Vagina (tissue), 2 donors: Measurements from ENCODE around the gene FA2H. TPM values are rescaled to one million over a fixed set of nuclear protein-coding genes. Genes with fewer than 3 reads are reported as not detected.

Experiments used
- DNase-seq, 2 donors: peaks; one replicate each; pipeline ENCODE4 v3.0.0-alpha.2; 2017; ENCODE audit errors: extremely low spot score in 2 of 2
- H3K27ac ChIP-seq: fragments of 200-600 bp; sonication (generic); one replicate; pipeline ENCODE4 v1.5.1; 2019
- H3K27me3 ChIP-seq: fragments of 200-600 bp; sonication (generic); one replicate; pipeline ENCODE4 v1.5.1; 2019
- H3K36me3 ChIP-seq, 2 donors: fragments of 200-600 bp; sonication (generic); one replicate each; pipeline ENCODE4 v1.5.1; 2017 to 2019
- H3K4me1 ChIP-seq: fragments of 200-600 bp; sonication (generic); one replicate; pipeline ENCODE4 v1.5.1; 2019
- H3K4me3 ChIP-seq, 2 donors: fragments of 200-600 bp; sonication (generic); 1 replicate in 1 of 2; 2 replicates in 1 of 2; pipeline ENCODE4 v1.5.1; 2016 to 2019
- H3K9me3 ChIP-seq: fragments of 200-600 bp; sonication (generic); one replicate; pipeline ENCODE4 v1.5.1; 2019
- CTCF ChIP-seq, 3 experiments: fragments of 450-650 bp in 2 of 3; fragments of 200-600 bp in 1 of 3; sonication (generic) in 1 of 3; IDR thresholded peaks; one replicate each; pipeline ENCODE4 v1.5.1; 2017 to 2019; ENCODE audit warnings: antibody characterized with exemption in 3 of 3, mild to moderate bottlenecking in 2 of 3, moderate library complexity in 2 of 3
- POLR2A ChIP-seq, 2 donors: fragments of 450-650 bp; IDR thresholded peaks; one replicate each; pipeline ENCODE4 v1.6.1; 2017; ENCODE audit warnings: antibody characterized with exemption in 2 of 2, mild to moderate bottlenecking in 2 of 2, moderate library complexity in 2 of 2
- POLR2AphosphoS5 ChIP-seq, 2 donors: sonication (generic); formaldehyde crosslinking; IDR thresholded peaks; one replicate each; pipeline ENCODE4 v1.9.0; 2017; ENCODE audit warnings: antibody characterized with exemption in 2 of 2, mild to moderate bottlenecking in 2 of 2, low read depth in 1 of 2; ENCODE audit not compliant: insufficient read depth in 1 of 2
- intact Hi-C: fragments of 100-400 bp; cut with DNase I; formaldehyde crosslinking; loops from one replicate; pipeline ENCODE4 v1.15.1; 2023
- total RNA-seq: library from RNA; depleted of rRNA; stranded (reverse); fragments of >200 nt; gene quantifications from one replicate; pipeline ENCODE4 v1.2.3, GENCODE V29; 2016

Gene FA2H
- total RNA-seq, 1 donor from 2014 or later: not detected

GRCh38 chr16:74745109-74745615 lies 29.5 kb downstream of the FA2H start:
- H3K9me3 ChIP-seq: no peaks in the 10 kb centered on the region
- TF ChIP-seq POLR2A (IDR thresholded peaks at IDR 0.05) (no peak), CTCF (IDR thresholded peaks at IDR 0.05) (no peak), POLR2AphosphoS5 (IDR thresholded peaks at IDR 0.05; ENCODE audit: insufficient read depth in 1 of 2, low read depth in 1 of 2) (no peak)
- H3K36me3 ChIP-seq: no peaks in the 10 kb centered on the region
- peaks cover 14% of the 10 kb centered on the region for H3K4me1 ChIP-seq
- intact Hi-C loops: no loop called here
- H3K4me3 ChIP-seq: no peak overlapping the region
- DNase-seq: no peak
- no peaks in the 10 kb centered on the region for H3K27me3 ChIP-seq
- no peak overlapping the region for H3K27ac ChIP-seq

GRCh38 chr16:74744566-74744965 lies 30.1 kb downstream of the FA2H start:
- DNase-seq: no peak
- TF ChIP-seq POLR2AphosphoS5 (IDR thresholded peaks at IDR 0.05; ENCODE audit: insufficient read depth in 1 of 2, low read depth in 1 of 2) (no peak), CTCF (IDR thresholded peaks at IDR 0.05) (no peak), POLR2A (IDR thresholded peaks at IDR 0.05) (no peak)
- Histone ChIP-seq H3K27ac (no peak overlapping the region), H3K9me3 (no peaks in the 10 kb centered on the region), H3K4me1 (peaks cover 14% of the 10 kb centered on the region), H3K36me3 (no peaks in the 10 kb centered on the region), H3K4me3 (no peak overlapping the region), H3K27me3 (no peaks in the 10 kb centered on the region)
- intact Hi-C loops: no loop called here

GRCh38 chr16:74743668-74744299 lies 30.8 kb downstream of the FA2H start:
- DNase-seq: no peak
- TF ChIP-seq POLR2AphosphoS5 (IDR thresholded peaks at IDR 0.05; ENCODE audit: insufficient read depth in 1 of 2, low read depth in 1 of 2): peak in 1 of 2 donors; percentile 31
- no peak for TF ChIP-seq POLR2A (IDR thresholded peaks at IDR 0.05)
- peaks cover 14% of the 10 kb centered on the region for H3K4me1 ChIP-seq
- no peaks in the 10 kb centered on the region for H3K27me3 ChIP-seq
- intact Hi-C loops: no loop called here
- peak overlapping the region; percentile 58 for H3K27ac ChIP-seq
- no peaks in the 10 kb centered on the region for H3K36me3 ChIP-seq
- H3K4me3 ChIP-seq: no peak overlapping the region
- no peaks in the 10 kb centered on the region for H3K9me3 ChIP-seq

- TF ChIP-seq POLR2A (IDR thresholded peaks at IDR 0.05): no peak
- TF ChIP-seq CTCF (IDR thresholded peaks at IDR 0.05): no peak
- TF ChIP-seq POLR2AphosphoS5 (IDR thresholded peaks at IDR 0.05; ENCODE audit: insufficient read depth in 1 of 2, low read depth in 1 of 2): no peak
- intact Hi-C loops: no loop called here
- H3K4me3 ChIP-seq: no peak overlapping the region
- H3K27me3 ChIP-seq: no peaks in the 10 kb centered on the region
- H3K4me1 ChIP-seq: peaks cover 14% of the 10 kb centered on the region
- no peak for DNase-seq
- H3K27ac ChIP-seq: peak overlapping the region; percentile 58
- no peaks in the 10 kb centered on the region for H3K36me3 ChIP-seq
- H3K9me3 ChIP-seq: no peaks in the 10 kb centered on the region
These were observed 31.5 kb downstream of the FA2H start for GRCh38 chr16:74743045-74743667.

- Histone ChIP-seq H3K4me1 (peaks cover 14% of the 10 kb centered on the region), H3K27ac (no peak overlapping the region), H3K4me3 (no peak overlapping the region), H3K27me3 (no peaks in the 10 kb centered on the region), H3K9me3 (no peaks in the 10 kb centered on the region), H3K36me3 (no peaks in the 10 kb centered on the region)
- intact Hi-C loops: no loop called here
- no peak for TF ChIP-seq POLR2AphosphoS5 (IDR thresholded peaks at IDR 0.05; ENCODE audit: insufficient read depth in 1 of 2, low read depth in 1 of 2)
- no peak for TF ChIP-seq CTCF (IDR thresholded peaks at IDR 0.05)
- no peak for TF ChIP-seq POLR2A (IDR thresholded peaks at IDR 0.05)
- DNase-seq: no peak
These were observed 32.6 kb downstream of the FA2H start for GRCh38 chr16:74742051-74742481.
